RWPE1 (cell line): ENCODE measurements around the gene TRAIP.
A peak's percentile ranks its signal among the peaks of the same experiment; 100 is the strongest.

Experiments
- CTCF ChIA-PET: fragments of 350-600 bp; sonication (Branson Sonifier 250); formaldehyde crosslinking; extraction: SDS; loops from one replicate; lab custom pipeline; 2021; lab: Yijun Ruan, JAX
- POLR2A ChIA-PET: fragments of 400-600 bp; formaldehyde crosslinking; extraction: SDS; loops from one replicate; lab custom pipeline; 2020; ENCODE audit warnings: antibody characterized with exemption; ENCODE audit not compliant: low non-redundant PET; lab: Yijun Ruan, JAX
- DNase-seq: peaks from one replicate; pipeline ENCODE4 v3.0.0; 2012; ENCODE audit warnings: low spot score
- H3K27ac ChIP-seq: fragments of 450-650 bp; 2 replicates; pipeline ENCODE4 v1.5.1; 2017
- CTCF ChIP-seq: fragments of 450-650 bp; conservative IDR thresholded peaks from 2 replicates; pipeline ENCODE4 v1.5.1; 2017; ENCODE audit warnings: low read depth, mild to moderate bottlenecking

Gene TRAIP

DNA sequence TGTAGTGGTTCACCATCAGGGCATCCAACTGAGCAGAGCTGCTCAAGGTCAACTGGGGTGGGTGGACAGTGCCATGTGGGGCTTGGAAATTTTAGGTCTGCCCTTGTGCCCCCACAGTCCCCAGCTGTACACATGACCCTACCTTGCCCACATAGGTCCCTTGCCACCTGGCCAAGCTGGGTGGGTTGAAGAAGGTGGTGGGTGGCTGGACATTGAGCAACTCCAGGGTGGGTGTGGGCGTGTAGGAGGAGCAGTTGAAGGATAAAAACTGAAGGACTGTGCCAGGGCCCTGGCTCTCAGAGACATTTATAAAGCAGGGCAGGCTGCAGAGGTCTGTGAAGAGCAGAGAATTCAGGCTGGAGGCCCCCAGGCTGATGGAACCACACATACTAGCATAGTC, 57.3 kb downstream of the TRAIP start:
- peak overlapping the region; percentile 73 for H3K27ac ChIP-seq
- TF ChIP-seq CTCF: no peak
- POLR2A ChIA-PET: no interaction called here
- no peak for DNase-seq
- CTCF ChIA-PET: interaction anchor here (5.7 kb wide), 1 partner anchor 40 kb away, joined by 40 read pairs; no protein-coding TSS in a partner anchor

GRCh38 chr3:49794926-49795905, 61.1 kb downstream of the TRAIP start:
- POLR2A ChIA-PET: no interaction called here

GRCh38 chr3:49794431-49794830, 61.9 kb downstream of the TRAIP start:
- TF ChIP-seq CTCF: no peak
- ChIA-PET POLR2A (no interaction called here), CTCF (no interaction called here)
- H3K27ac ChIP-seq: no peak overlapping the region
- DNase-seq: no peak

More at GRCh38 chr3:49794926-49795905, 61.1 kb downstream of the TRAIP start:
- TF ChIP-seq CTCF: no peak
- no peak overlapping the region for H3K27ac ChIP-seq
- CTCF ChIA-PET: no interaction called here
- DNase-seq: no peak

GRCh38 chr3:49793486-49794085, 62.8 kb downstream of the TRAIP start:
- no peak for DNase-seq
- ChIA-PET POLR2A (no interaction called here), CTCF (no interaction called here)
- TF ChIP-seq CTCF: no peak
- H3K27ac ChIP-seq: no peak overlapping the region

DNA sequence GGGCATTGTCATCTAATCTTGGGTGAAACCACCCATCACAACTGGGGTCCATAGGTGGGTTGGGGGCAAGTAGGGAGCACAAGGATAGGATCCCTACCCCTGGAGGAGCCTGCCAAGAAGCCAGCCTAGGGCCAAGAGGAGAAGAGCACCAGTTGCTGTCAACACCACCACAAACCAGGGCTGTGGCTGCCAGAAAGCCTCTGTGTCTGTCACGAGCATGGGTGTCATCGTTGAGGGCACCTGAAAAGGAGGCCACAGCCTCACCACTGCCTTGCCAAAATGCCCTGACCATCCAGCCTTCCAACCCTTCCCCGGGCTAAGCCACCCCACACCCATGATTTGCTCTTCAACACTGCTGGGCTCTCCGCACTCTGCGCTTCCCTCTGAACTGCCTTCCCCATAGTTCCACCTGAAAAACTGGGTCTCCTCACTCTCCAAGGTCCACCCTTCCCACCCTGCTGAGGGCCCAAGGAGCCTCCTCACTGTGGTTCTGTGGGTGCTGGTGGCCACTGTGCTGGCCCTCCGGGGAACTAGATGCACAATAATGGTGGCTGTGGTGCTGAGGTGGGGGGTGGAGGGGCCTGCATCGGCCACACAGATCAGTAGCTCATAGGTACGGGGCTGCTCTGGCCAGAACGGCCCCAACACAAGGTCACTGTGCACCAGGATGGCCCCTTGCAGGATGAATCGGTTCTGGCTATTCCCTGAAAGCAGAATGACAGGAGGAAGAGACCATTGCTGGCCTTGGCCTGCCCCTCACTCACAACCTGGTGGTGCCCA, 63.8 kb downstream of the TRAIP start:
- CTCF ChIA-PET: no interaction called here
- POLR2A ChIA-PET: no interaction called here
- H3K27ac ChIP-seq: no peak overlapping the region

More for the DNA sequence above, 63.8 kb downstream of the TRAIP start:
- no peak for DNase-seq
- TF ChIP-seq CTCF: no peak
